K562 (cell line): ENCODE measurements around the gene ZC3H7B. TPM values are rescaled to one million over a fixed set of nuclear protein-coding genes. Genes with fewer than 3 reads are reported as not detected.

ENCODE experiments used
- ATF1 ChIP-seq, 2 experiments: fragments of 450-650 bp in 1 of 2; IDR thresholded peaks; 2 replicates each; pipeline ENCODE4 v1.6.1; 2016; ENCODE audit warnings: missing compliant biosample characterization in 1 of 2, missing genetic modification characterization in 1 of 2
- ATF6 ChIP-seq: sonication (generic); formaldehyde crosslinking; IDR thresholded peaks from 2 replicates; pipeline ENCODE4 v1.4.0; 2020; ENCODE audit warnings: mild to moderate bottlenecking, missing genetic modification reagents
- E2F4 ChIP-seq: sonication (generic); formaldehyde crosslinking; IDR thresholded peaks from 2 replicates; pipeline ENCODE4 v1.8.0; 2022; ENCODE audit warnings: mild to moderate bottlenecking, low read depth, missing genetic modification reagents
- ETS1 ChIP-seq: conservative IDR thresholded peaks from 2 replicates; pipeline ENCODE4 v1.6.1; 2011; ENCODE audit warnings: low read depth, mild to moderate bottlenecking, low read length; ENCODE audit not compliant: control insufficient read depth
- ETV5 ChIP-seq: sonication (generic); formaldehyde crosslinking; IDR thresholded peaks from 2 replicates; pipeline ENCODE4 v1.4.0; 2020; ENCODE audit warnings: low read depth, mild to moderate bottlenecking, missing genetic modification reagents
- FOXM1 ChIP-seq, 2 experiments: fragments of 450-650 bp in 1 of 2; sonication (generic) in 1 of 2; formaldehyde crosslinking in 1 of 2; IDR thresholded peaks; 2 replicates each; pipeline versions ENCODE4 v1.6.1 to v1.9.0; 2017 to 2022; ENCODE audit warnings: low read depth in 2 of 2, mild to moderate bottlenecking in 2 of 2, missing genetic modification reagents in 1 of 2, moderate library complexity in 1 of 2
- FOXP1 ChIP-seq: sonication (generic); formaldehyde crosslinking; IDR thresholded peaks from 2 replicates; pipeline ENCODE4 v1.8.0; 2022; ENCODE audit warnings: mild to moderate bottlenecking, missing genetic modification reagents
- HNRNPL ChIP-seq: fragments of 200-400 bp; formaldehyde crosslinking; IDR thresholded peaks from 2 replicates; pipeline ENCODE4 v1.6.1; 2017; ENCODE audit warnings: low read depth, mild to moderate bottlenecking, low read length
- MAX ChIP-seq: sonication (generic); formaldehyde crosslinking; IDR thresholded peaks from 2 replicates; pipeline ENCODE4 v1.9.0; 2022; ENCODE audit warnings: mild to moderate bottlenecking, missing genetic modification reagents
- NR2C2 ChIP-seq, 2 experiments: fragments of 200-800 bp in 1 of 2; sonication (Bioruptor generic) in 1 of 2; sonication (generic) in 1 of 2; formaldehyde crosslinking in 1 of 2; IDR thresholded peaks; 2 replicates each; pipeline versions ENCODE4 v1.6.1 to v1.8.0; 2016 to 2022; ENCODE audit warnings: mild to moderate bottlenecking in 1 of 2, missing compliant biosample characterization in 1 of 2, missing genetic modification characterization in 1 of 2, missing genetic modification reagents in 1 of 2
- TAF1 ChIP-seq: IDR thresholded peaks from 2 replicates; pipeline ENCODE4 v1.6.1; 2011; ENCODE audit warnings: mild to moderate bottlenecking, low read length, moderate library complexity; ENCODE audit not compliant: insufficient read depth, control insufficient read depth, severe bottlenecking; ENCODE audit errors: extremely low read depth
- U2AF1 ChIP-seq: fragments of 200-400 bp; formaldehyde crosslinking; optimal IDR thresholded peaks from 2 replicates; pipeline ENCODE3; 2017; ENCODE audit warnings: mild to moderate bottlenecking, low read depth, low read length, moderate library complexity
- polyA plus RNA-seq, 8 experiments: library from polyadenylated mRNA; depleted of rRNA in 4 of 8; stranded (reverse) in 5 of 8; unstranded in 3 of 8; fragments of >200 nt; fragmentation: Nextera tagmentation in 2 of 8; fragmentation: Illumina TruSeq in 1 of 8; extraction: Ambion mirVana in 2 of 8; extraction: Trizol in 1 of 8; gene quantifications; 2 replicates each; pipeline versions ENCODE4 v1.2.1 to v1.2.3, GENCODE V29; 2011 to 2014; ENCODE audit warnings: inconsistent platforms in 1 of 8, missing spikeins in 1 of 8
- total RNA-seq, 7 experiments: library from RNA; depleted of rRNA in 6 of 7; stranded (reverse); fragments of >200 nt in 6 of 7; fragmentation: Illumina TruSeq in 2 of 7; extraction: Trizol in 2 of 7; gene quantifications; 2 replicates each; pipeline versions ENCODE4 v1.2.1 to v1.2.3, GENCODE V29; 2011 to 2021; ENCODE audit warnings: low replicate concordance in 1 of 7

Gene ZC3H7B
- total and polyA plus RNA-seq, 9 of the 15 experiments (the other 6 are each of a cell fraction or from before 2014, with no cell fraction given): 0.07 to 49.8 (median 26.8) TPM

GRCh38 chr22:41285820-41286638 is 15.3 kb upstream of the ZC3H7B start, which contains the start of gene RANGAP1 (continued):
- TF ChIP-seq ETS1: peak; percentile 90; the same call in 1 of the 2 replicates
- peak; percentile 72 for TF ChIP-seq MAX (CRISPR knock-in tag)
- TF ChIP-seq NR2C2 (CRISPR knock-in tag; IDR thresholded peaks at IDR 0.05): peak; percentile 85
- peak; percentile 98 for TF ChIP-seq NR2C2 (tag; IDR thresholded peaks at IDR 0.05)
- TF ChIP-seq FOXM1 (IDR thresholded peaks at IDR 0.05; ENCODE audit: low read depth): peak; percentile 91
- TF ChIP-seq FOXM1 (CRISPR knock-in tag; IDR thresholded peaks at IDR 0.05; ENCODE audit: low read depth): no peak
- peak; percentile 42 for TF ChIP-seq TAF1
- 0 out of 2 replicates have a peak, but pooled peaks have one; percentile 32 for TF ChIP-seq ETV5 (CRISPR knock-in tag)
- 0 out of 2 replicates have a peak, but pooled peaks have one; percentile 24 for TF ChIP-seq E2F4 (CRISPR knock-in tag)
- TF ChIP-seq ATF1 (CRISPR knock-in tag; IDR thresholded peaks at IDR 0.05): peak; percentile 64
- peak; percentile 80 for TF ChIP-seq ATF1 (tag; IDR thresholded peaks at IDR 0.05)
- 0 out of 2 replicates have a peak, but pooled peaks have one; percentile 22 for TF ChIP-seq HNRNPL
- TF ChIP-seq ATF6 (CRISPR knock-in tag): no peak
- peak; percentile 14; the same call in 1 of the 2 replicates for TF ChIP-seq FOXP1 (CRISPR knock-in tag)
- peak; percentile 69 for TF ChIP-seq U2AF1
